Astrocyte of the cerebellum (primary cell): ENCODE data around the gene CHMP1A.
"Not testable (repeated sequence)": the region's sequence is repeated elsewhere in the genome, so short reads cannot be mapped to it uniquely, and the experiment has no call there.

Experiments used
- DNase-seq: peaks from one replicate; pipeline ENCODE4 v3.0.0-alpha.2; 2011; ENCODE audit warnings: low read depth
- H3K4me3 ChIP-seq: 2 replicates; pipeline ENCODE4 v1.5.1; 2011; ENCODE audit warnings: mild to moderate bottlenecking, low read depth, low read length, moderate library complexity
- CTCF ChIP-seq: IDR thresholded peaks from 2 replicates; pipeline ENCODE4 v1.5.1; 2012; ENCODE audit warnings: low read length, low read depth, moderate library complexity, mild to moderate bottlenecking; ENCODE audit errors: missing control alignments
- in situ Hi-C: cut with HindIII; loops from 2 replicates; pipeline ENCODE4 v1.10.0; 2017; ENCODE audit warnings: low sequenced_read_pairs

CHMP1A gene

GRCh38 chr16:89687092-89687940 lies 29.8 kb upstream of the CHMP1A start:
- no peak for DNase-seq
- H3K4me3 ChIP-seq = peak overlapping the region; percentile 80
- TF ChIP-seq CTCF = peak; percentile 20
- in situ Hi-C loops = loop anchor here (5.0 to 25.0 kb wide), 2 partner anchors 125 to 400 kb away; partner anchors contain the start of gene RPL13

- in situ Hi-C loops = loop anchor here (5.0 to 25.0 kb wide), 2 partner anchors 124 to 399 kb away; partner anchors contain the start of gene RPL13
- H3K4me3 ChIP-seq = peak within 1 kb of the TSS; percentile 80
- TF ChIP-seq CTCF = no peak
Measured at GRCh38 chr16:89686520-89687091, 29.1 kb upstream of the CHMP1A start, which contains the start of gene CDK10. CDK10 (plus strand) TSS chr16:89686689; CDS start chr16:89686711, 22 bp downstream.

GRCh38 chr16:89685916-89686315 lies 28.4 kb upstream of the CHMP1A start:
- TF ChIP-seq CTCF = no peak
- H3K4me3 ChIP-seq = peak overlapping the region; percentile 80
- in situ Hi-C loops = loop anchor here (5.0 to 25.0 kb wide), 2 partner anchors 124 to 399 kb away; partner anchors contain the start of gene RPL13
- no peak for DNase-seq

More at GRCh38 chr16:89686520-89687091, 29.1 kb upstream of the CHMP1A start, which contains the start of gene CDK10:
- peak; percentile 71 for DNase-seq

- no peak for DNase-seq
- no peak for TF ChIP-seq CTCF
- in situ Hi-C loops = loop anchor here (25.0 kb wide), 1 partner anchor 391 kb away; no protein-coding TSS in a partner anchor
- no peak overlapping the region for H3K4me3 ChIP-seq
Measured at GRCh38 chr16:89678258-89678657, 20.8 kb upstream of the CHMP1A start.

- no peak for DNase-seq
- in situ Hi-C loops = no loop called here
- no peak overlapping the region for H3K4me3 ChIP-seq
- TF ChIP-seq CTCF = no peak
Measured at GRCh38 chr16:89672177-89672941, 14.9 kb upstream of the CHMP1A start.

GRCh38 chr16:89671565-89671964 lies 14.1 kb upstream of the CHMP1A start:
- H3K4me3 ChIP-seq, DNase-seq, in situ Hi-C loops: not testable (repeated sequence)
